Astrocyte (in vitro differentiated cells and primary cell): ENCODE measurements around the gene U2AF1.
"Not testable (repeated sequence)": the region's sequence is repeated elsewhere in the genome, so short reads cannot be mapped to it uniquely, and the experiment has no call there.

Source experiments
- CTCF ChIP-seq: IDR thresholded peaks from 2 replicates; pipeline ENCODE4 v1.5.1; 2011; ENCODE audit warnings: low read depth, mild to moderate bottlenecking, inconsistent platforms, low read length, moderate library complexity; ENCODE audit not compliant: insufficient read depth
- EZH2 ChIP-seq: IDR thresholded peaks from 2 replicates; pipeline ENCODE4 v1.6.1; 2012; ENCODE audit warnings: mild to moderate bottlenecking, low read length, inconsistent platforms; ENCODE audit not compliant: insufficient read depth

GRCh38 chr21:43115956-43116355 is 8.6 kb upstream of the U2AF1 start:
- not testable (repeated sequence) for TF ChIP-seq CTCF, EZH2
